GM18870 (cell line): ENCODE results near the gene CCKAR.

Source experiments
- ATAC-seq: cut with Tn5 transposase; IDR thresholded peaks from one replicate; pipeline ENCODE4 v1.9.1; 2021; ENCODE audit warnings: moderate library complexity; ENCODE audit not compliant: unreplicated experiment

The CCKAR gene

DNA sequence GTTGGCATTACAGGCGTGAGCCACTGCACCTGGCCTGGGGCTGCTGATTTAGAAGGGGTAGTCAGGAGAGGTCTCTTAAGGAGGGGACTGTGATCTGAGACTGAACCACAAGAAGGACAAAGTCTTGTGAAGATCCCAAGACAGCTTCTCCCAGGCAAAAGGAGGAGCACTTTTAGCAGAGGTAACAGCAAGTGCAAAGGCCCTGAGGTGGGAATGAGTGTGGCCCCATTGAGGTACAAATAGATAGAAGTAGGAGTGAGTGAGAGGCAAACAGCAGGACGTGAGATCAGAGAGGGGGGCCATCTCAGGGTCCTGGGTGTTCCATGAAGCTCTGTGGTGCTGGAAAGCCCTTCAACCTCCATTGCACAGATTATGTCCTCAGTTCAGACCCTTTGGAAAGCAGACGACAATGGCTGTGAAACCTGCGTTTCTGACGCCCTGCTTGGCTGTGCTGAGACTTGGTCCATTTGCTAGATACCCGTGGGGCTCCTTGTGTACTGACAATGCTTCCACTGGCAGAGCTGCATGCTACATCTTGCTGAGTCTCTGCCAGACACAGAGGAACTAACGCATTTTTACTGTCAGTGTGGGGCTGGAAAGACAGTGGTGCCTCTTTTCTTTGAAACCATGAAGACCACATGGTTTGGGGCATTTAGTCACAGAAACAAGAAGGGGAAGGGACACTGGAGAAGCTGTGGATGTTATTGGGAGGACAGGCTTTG is 1.3 kb upstream of the CCKAR start:
- ATAC-seq: no peak

DNA sequence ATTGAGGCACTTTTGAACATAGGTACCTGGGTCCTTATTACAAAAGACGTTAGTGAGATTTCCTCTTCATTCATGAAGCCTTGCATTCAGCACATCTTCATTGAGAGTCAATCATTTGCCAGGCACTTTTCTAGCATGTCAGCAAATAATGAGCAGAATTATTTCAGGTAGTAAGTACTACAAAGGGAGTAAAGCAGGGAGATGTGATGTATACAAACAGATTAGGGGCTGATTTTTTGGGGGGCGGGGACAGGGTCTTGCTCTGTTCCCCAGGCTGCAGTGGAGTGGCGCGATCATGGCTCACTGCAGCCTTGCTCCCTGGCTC is 638 bp upstream of the CCKAR start:
- ATAC-seq: no peak

DNA sequence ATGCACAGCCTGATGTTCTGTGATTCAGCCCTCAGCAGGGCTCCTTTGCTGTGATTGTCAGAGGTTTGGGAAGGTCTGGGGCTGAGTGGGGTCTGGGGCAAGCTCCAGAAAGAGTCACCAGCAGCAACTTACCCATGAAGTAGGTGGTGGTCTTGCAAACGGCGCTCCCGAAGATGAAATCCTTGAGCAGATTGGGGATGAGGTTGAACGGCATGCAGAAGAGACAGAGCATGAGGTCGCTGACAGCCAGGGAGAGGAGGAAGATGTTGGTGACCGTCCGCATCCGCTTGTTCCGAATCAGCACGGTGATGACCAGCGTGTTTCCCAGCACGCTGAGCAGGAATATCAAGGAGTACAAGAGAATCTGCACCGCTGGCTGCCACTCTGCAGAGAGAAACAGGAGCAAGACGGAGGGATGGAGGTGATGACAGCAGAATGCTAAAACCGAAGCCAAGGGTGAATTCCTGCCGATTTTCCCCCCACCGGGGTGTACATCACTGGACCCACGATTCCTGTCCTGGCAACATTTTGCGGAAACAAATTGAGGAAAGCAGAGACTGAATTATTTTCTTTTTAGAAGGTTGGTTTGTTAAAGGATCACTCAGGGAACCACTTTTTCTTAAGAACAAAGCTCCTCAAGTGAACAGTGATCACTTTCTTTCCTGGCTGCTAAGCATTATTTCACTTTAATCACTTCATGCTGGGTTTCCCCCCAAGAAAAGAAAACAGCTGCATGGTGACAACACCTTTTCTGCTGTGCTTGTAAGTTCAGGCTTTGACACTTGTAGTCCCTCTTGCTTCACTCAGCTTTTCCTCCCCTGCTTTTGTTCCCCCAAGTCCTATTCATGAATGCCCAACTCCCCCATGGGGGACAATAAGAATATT is 941 bp downstream of the CCKAR start:
- no peak for ATAC-seq

DNA sequence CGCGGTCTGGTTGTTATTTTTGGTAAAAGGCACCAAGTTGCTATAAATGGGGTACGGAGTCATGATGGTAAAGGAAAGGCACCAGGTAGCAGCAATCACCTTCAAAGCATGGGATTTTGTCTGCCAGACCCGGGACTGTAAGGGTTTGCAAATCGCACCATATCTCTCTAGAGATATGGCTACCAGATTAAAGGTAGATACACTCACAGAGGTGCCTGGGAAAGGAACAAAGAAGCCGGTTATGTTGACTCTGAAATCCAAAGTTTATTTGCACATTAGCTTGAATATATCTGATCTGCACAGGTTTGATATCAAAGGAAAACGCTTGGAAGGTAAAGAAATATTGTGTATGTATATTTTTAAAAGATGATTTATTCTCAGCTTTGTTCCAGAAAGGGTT is 4.6 kb downstream of the CCKAR start:
- no peak for ATAC-seq

DNA sequence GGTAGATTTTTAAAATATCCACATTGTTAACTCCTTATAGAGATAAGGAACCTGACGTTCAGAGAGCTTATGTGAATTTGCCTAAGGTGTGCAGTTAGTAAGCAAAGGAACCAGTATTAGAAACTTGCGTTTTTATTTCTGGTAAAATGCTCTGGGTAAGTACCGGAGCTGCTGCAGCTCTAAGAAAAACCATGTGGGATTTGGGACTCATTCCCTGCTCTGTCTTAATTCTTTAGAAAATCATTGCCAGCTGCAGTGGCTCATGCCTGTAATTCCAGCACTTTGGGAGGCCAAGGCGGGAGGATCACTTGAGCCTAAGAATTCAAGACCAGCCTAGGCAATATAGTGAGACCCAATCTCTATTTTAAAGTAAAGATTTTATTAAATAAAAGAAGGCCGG is 5.8 kb downstream of the CCKAR start:
- ATAC-seq: no peak

DNA sequence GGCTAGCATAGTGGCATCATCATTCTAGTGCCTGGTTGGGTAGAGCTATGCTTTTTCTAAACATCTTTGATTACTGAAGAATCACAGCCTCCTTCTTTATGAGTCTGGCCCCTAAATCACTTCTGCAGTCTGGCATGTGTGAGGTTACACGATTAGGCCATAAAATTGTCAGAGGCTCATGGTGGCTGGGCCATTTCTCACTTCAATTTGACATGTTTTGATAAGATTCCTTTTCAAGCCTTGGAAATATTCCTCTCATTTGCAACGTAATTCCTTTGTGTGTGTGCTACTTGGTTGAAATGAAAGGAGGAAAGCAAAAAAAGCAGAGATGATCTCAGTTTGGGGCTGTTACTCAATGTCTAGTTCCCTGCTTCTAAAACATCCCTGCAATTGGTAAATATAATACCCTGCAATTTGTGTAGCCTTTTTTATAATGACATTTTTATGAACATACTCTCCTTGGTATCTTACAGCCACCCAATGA is 6.2 kb downstream of the CCKAR start:
- no peak for ATAC-seq

DNA sequence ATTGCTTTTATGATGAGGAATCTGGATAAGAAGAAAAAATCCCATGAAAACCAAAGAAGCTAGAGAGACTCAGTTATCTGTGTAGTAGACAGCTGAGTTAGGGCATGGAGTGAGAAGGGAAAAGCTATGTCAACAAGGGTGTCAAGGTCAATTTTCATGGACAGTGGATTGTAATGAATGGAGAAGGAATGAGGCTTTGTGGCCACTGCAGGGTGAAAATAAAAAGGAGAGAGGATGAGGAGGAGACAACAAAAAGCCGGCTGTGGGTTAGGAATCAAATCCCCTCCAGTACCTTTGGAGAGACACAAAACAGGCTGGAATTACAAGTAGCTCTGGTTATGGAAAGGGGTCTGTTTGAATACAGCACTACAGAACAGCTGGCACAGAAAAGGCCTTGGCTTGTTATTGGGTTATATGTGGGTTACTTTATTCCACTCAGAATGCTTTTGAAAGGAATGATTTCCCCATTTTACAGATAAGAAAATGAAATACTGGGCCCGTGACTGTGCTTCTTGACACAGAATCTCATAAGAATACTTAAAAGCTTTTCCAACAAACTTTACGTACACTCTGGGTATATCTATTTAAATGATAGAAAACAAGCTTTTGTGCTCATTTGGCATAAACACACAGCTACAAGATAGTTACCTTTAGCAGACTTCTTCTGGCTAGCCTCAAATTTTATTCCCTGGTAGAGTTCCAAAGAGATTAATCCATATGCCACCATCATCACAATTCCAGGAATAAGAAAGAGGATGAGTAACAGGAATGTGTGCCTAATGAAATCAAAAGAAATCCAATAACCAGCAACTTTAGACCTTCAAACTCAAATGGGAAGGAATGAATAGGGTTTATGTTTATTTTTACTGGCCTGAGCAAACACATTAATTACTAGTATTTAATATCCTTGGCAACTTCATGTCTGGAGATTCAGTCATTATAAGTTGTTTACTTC is 7.5 kb downstream of the CCKAR start:
- no peak for ATAC-seq

DNA sequence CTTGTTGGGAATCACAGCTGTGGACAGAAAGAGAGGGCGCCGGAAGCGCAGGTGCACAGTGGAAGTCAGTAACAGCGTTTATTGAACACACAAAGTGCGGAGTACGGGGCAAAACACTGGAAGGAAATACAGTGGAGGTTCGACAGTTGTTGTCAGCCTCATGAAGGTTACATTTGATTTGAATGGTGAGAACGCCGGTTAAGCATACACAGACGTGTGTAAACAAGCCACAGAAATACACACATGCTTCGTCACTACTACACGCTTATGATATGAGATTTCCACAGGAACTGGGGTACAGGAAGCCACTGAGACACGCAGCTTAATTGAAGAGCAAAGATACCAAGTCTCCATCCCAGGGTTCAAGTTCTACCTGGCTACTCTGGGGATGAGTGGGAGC is 12.0 kb downstream of the CCKAR start:
- ATAC-seq: no peak

DNA sequence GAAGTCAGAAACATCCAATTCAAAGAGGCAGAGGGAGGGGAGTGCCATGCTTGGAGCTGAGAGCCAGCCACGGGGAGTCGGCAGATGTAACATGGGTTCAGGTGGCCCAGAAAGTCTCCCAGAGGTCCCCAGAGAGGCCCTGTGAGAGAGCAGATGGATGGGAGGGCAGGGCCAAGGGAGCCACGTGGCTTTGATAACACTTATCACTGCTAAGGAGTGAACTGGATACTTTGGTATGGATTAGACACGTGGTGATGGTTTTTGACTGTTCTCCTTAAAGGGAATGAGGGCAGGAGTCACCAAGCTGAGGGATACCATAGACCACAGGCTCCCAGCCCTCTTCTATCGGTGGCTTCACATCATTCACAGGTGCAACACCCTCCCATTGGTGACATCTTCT is 13.7 kb downstream of the CCKAR start:
- ATAC-seq: no peak

DNA sequence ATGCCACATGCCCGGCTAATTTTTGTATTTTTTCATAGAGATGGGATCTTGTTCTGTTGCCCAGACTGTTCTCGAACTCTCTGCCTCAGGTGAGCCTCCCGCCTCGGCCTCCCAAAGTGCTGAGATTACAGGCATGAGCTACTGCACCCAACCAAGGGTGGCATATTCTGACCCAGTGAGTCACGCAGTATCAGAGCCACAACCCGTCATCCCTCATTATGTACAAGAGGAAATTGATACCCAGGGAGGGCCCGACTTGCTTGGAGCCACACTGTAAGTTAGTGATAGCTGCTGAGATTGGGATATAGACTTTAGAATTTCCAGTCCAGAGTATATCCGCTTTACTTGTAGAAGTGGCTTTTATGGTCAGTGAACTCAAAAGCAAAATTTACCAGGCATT is 14.6 kb downstream of the CCKAR start:
- no peak for ATAC-seq

DNA sequence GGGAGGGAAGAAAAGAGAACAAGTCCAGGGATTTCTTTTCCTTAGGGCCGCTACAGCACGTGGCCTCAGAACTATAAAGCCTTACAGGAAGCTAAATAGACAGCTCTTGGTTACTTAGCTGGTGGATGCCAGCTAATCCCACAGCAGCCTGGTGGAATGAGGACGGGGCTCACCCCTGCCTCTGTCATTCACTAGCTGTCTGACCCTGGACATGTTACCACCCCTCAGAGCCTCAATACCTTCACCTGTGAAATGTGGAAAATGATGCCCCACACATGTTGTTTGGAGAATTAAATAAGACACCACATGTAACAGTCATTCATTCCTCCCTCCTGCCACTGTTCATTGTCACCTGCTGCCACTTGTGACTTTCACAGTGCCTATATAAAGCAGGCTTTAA is 15.7 kb downstream of the CCKAR start:
- no peak for ATAC-seq

DNA sequence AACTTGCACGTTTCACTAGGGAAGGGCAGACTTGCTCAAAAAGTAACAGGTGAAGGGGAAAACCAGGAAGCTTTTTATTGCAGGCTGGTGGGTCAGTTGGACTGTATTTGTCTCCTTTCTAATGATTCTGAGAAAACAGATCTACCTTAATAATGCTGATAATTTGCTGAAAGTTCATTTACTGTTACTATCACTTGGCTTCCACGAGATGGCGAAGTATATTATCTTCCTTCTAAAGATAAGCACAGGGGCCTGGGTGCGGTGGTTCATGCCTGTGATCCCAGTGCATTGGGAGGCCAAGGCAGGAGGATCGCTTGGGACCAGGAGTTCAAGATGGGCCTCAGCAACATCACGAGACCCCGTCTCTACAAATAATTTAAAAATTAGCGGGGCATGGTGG is 16.4 kb downstream of the CCKAR start:
- ATAC-seq: no peak

DNA sequence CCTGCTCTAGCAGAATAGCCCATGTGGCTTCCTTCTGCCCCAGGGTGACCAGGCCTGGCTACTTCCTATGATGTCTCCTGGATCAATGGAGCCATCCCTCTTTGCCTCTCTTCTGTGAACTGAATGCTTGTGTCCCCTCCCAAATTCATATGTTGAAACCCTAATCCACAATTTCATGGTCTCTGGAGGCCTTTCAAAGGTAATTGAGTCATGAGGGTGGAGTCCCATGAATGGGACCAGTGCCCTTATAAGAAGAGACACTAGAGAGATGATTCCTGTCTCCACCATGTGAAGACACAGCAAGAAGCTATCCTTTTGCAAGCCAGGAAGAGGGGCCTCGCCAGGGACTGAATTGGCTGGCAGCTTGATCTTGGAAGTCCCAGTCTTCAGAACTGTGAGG is 18.4 kb downstream of the CCKAR start:
- ATAC-seq: no peak

DNA sequence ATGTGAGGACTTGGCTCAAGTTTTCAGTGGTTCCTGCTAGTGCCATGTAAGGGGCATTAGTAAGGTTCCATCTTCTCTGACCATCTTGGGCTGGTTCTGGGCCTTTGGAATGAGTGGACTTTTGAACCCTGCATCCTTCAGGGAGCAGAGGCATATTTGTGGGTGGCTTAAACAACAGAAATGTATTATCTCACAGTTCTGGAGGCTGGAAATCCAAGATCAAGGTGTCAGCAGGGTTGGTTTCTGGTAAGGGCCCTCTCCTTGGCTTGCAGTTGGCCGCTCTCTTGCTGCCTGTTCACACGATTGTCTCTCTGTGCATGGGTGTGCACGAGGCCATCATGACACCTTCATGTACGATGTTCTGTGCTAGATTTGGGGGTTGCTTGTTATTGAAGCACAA is 21.3 kb downstream of the CCKAR start:
- no peak for ATAC-seq

DNA sequence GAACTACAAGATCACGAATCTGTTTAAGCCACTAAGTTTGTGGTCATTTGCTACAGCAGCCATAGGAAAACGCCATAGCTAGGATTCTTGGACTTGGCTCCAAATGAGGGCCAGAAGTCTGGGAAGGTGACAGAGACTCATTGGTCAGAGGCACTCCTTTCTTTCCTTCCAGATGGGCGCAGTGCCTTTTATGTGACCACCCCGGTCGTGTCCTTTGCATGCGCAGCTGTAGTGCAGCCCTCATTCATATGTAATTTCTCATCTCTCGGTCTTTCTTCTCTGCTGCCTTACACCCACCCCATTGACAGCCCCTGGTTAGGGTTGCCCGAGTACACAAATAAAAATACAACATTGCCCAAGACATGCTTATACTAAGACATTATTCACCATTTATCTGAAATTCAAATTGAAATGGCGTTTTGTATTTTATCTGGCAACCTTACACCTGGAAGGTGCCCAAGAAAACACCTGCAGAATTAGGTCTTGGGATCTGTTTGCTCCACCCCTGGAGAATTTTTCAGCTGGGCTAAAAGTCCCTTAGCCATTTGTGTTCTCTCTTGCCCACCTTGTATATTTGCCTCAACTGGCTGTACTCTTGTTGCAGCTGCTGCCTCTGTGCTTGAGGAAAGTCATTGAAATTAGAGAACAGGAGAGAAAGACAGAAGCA is 21.9 kb downstream of the CCKAR start:
- ATAC-seq: no peak

DNA sequence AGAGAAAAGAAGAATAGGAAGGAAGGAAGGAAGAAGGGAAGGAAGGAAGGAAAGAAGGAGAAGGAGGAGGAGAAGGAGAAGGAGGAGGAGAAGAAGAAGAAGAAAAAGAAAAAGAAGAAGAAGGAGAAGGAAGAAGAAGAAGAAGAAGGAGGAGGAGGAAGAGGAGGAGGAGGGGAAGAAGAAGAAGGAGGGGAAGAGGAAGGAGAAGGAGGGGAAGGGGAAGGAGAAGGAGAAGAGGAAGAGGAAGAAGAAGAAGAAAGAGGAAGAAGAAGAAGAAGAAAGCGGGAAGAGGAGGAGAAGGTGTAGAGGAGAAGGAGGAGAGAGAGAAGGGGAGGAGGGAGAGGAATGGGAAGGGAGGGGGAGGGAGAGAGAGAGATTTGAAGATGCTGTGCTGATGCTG is 22.6 kb downstream of the CCKAR start:
- ATAC-seq: no peak

DNA sequence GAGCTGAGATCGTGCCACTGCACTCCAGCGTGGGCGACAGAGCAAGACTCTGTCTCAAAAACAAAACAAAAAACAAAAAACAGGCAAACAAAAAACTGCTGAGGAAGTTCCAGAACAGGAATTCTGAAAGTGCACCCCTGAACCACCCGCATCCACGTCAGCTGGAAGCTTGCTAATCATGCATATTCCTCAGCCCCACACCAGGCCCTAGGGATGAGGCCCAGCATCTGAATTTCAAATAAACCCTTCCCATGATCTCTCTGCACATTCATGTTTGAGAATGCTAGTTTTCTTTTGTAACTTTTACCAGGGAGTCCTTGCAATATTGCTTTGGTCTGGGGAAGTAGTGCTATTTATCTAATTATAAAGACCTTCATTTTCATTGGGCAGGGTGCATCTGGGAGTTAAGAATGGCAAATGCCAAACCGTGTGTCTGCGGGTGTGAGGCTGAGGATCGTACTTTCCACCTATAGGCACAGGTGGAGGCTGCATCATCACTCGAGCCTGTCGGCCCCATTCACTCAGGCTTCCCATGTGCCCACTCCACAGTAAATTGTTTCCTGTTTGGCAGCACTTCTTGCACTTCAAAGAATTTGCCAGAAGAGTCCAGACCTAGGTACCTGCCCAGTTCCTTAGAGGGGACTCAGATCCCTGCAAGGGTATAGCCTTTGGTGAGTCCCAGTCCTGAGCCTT is 23.6 kb downstream of the CCKAR start:
- ATAC-seq: no peak

DNA sequence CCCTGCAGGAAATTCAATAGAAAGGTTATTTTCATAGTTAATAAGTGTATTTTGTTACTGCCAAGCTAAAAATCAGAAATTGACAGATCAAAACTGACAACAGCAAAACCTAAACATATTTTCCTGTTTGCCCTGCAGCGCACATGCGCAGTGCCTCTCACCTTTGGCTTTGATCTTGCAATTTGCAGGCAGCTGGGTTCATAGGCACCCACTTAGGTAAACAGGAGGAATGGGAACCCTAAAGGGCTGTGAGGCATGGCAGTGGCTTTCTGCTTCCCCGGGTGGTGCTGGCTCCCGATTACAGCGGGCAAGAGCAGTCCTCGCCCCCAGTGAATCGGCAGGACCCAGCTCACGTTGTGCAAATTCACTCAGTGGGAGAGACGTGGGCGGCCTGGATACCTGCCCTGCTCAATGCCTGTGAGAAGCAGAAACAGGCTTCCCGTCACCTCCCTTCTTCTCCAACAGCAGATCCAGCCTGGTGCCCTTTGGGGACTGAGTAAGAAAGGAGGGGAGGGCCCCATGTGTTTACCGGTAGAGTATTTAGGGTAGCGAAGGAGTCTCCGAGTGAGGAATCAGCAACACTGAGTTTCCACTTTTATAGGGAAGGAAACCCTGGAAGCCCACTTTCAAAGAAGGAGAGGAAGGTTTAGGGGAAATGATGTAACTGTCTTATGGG is 25.7 kb downstream of the CCKAR start:
- ATAC-seq: no peak

DNA sequence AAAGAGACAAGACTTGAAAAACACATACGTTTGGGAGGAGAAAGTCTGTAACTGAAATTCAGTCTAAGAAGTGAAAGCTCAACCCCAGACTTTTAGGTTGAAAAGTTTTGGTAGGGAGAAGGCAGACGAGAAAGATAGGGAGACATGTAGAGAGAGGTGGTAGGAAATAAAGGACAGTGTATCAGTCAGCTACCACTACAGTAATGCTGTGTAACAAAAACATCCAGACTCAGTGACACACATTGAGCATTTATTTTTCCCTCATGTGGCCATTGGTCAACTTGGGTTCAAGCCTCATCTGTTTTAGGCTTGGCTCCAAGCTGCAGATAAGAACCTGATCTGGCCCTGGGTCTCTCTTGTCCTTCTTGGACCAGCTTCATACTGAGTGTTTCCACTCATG is 26.9 kb downstream of the CCKAR start:
- ATAC-seq: no peak

DNA sequence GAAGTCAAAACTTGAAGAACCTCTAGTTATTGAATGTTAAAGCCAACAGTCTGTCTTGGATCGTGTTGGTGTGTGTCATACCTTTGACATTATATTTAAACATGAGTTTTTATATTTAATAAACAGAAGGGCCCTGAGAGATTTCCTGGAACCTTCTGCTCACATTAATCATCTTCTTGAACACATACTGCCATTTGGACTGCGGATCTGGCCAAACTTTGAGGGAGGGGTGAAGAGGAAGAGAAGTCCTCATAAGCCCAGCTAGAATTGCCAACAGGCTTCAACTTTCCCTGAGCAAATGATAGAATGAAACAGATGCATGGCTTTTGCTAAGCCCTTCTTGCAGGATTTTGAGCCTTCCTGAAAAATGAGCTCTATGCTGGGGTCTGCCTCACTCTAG is 27.4 kb downstream of the CCKAR start:
- ATAC-seq: no peak
